Head of caudate nucleus (tissue), 42 donors: ENCODE measurements around the gene FMR1.

Experiments used
- DNase-seq, 42 donors: peaks; one replicate each; pipeline versions ENCODE4 v3.0.0 to v3.0.0-alpha.2; 2020 to 2021; ENCODE audit warnings: mixed read lengths in 7 of 42
- intact Hi-C: fragments of 100-400 bp; cut with DNase I; formaldehyde crosslinking; loops from one replicate; pipeline ENCODE4 v1.15.0; 2022

FMR1 gene

GRCh38 chrX:147911192-147912022, at the start of gene FMR1:
TSS of gene FMR1 (plus strand) at chrX:147911919. CDS start at chrX:147912180, 261 bp downstream.
- peak; percentile 81 to 96 (median 91) for DNase-seq
- intact Hi-C loops, result no loop called here

GRCh38 chrX:147875866-147876596, 35.7 kb upstream of the FMR1 start:
- intact Hi-C loops, result no loop called here
- no peak for DNase-seq

GRCh38 chrX:147876849-147877646, 34.7 kb upstream of the FMR1 start:
- intact Hi-C loops, result no loop called here
- DNase-seq, result no peak

- DNase-seq, result no peak
- intact Hi-C loops, result no loop called here
These were observed 34.0 kb upstream of the FMR1 start for GRCh38 chrX:147877726-147878125.

- no peak for DNase-seq
- intact Hi-C loops, result no loop called here
These were observed 26.8 kb upstream of the FMR1 start for GRCh38 chrX:147884958-147885357.

- DNase-seq, result no peak
- intact Hi-C loops, result no loop called here
These were observed 21.0 kb upstream of the FMR1 start for GRCh38 chrX:147890756-147891155.

- no peak for DNase-seq
- intact Hi-C loops, result no loop called here
These were observed 19.8 kb upstream of the FMR1 start for GRCh38 chrX:147891896-147892295.

GRCh38 chrX:147893741-147894140, 18.0 kb upstream of the FMR1 start:
- intact Hi-C loops, result no loop called here

GRCh38 chrX:147894366-147894963, 17.3 kb upstream of the FMR1 start:
- intact Hi-C loops, result no loop called here
- no peak for DNase-seq

More at GRCh38 chrX:147893741-147894140, 18.0 kb upstream of the FMR1 start:
- DNase-seq, result no peak

GRCh38 chrX:147897117-147897516, 14.6 kb upstream of the FMR1 start:
- DNase-seq, result no peak
- intact Hi-C loops, result no loop called here

- no peak for DNase-seq
These were observed 12.8 kb upstream of the FMR1 start for GRCh38 chrX:147898951-147899350.

GRCh38 chrX:147899379-147900114, 12.2 kb upstream of the FMR1 start:
- intact Hi-C loops, result no loop called here
- DNase-seq, result no peak

More at GRCh38 chrX:147898951-147899350, 12.8 kb upstream of the FMR1 start:
- intact Hi-C loops, result no loop called here

- no peak for DNase-seq
- intact Hi-C loops, result no loop called here
These were observed 11.4 kb upstream of the FMR1 start for GRCh38 chrX:147900349-147900748.

GRCh38 chrX:147901461-147902126, 10.1 kb upstream of the FMR1 start:
- no peak for DNase-seq
- intact Hi-C loops, result no loop called here

- intact Hi-C loops, result no loop called here
- DNase-seq, result no peak
These were observed 9.4 kb upstream of the FMR1 start for GRCh38 chrX:147902270-147902669.

- no peak for DNase-seq
- intact Hi-C loops, result no loop called here
These were observed 3.6 kb upstream of the FMR1 start for GRCh38 chrX:147908106-147908505.

- DNase-seq, result no peak
- intact Hi-C loops, result no loop called here
These were observed 1.1 kb upstream of the FMR1 start for GRCh38 chrX:147910607-147911006.
